Mammary epithelial cell (primary cell): ENCODE data around the gene ZNF516.

Source experiments
- EZH2 ChIP-seq: IDR thresholded peaks from 2 replicates; pipeline ENCODE4 v1.6.1; 2012; ENCODE audit warnings: low read length, inconsistent platforms, borderline replicate concordance
- TF ChIP-seq, protein P1 (sequence below), 2 donors: IDR thresholded peaks in 1 of 2; conservative IDR thresholded peaks in 1 of 2; 2 replicates each; pipeline ENCODE4 v1.5.1; 2011 to 2012; ENCODE audit warnings: inconsistent platforms in 2 of 2, low read length in 2 of 2, mild to moderate bottlenecking in 2 of 2, control low read depth in 1 of 2, low read depth in 1 of 2; ENCODE audit not compliant: insufficient read depth in 1 of 2; ENCODE audit errors: extremely low read depth in 1 of 2

DNA sequence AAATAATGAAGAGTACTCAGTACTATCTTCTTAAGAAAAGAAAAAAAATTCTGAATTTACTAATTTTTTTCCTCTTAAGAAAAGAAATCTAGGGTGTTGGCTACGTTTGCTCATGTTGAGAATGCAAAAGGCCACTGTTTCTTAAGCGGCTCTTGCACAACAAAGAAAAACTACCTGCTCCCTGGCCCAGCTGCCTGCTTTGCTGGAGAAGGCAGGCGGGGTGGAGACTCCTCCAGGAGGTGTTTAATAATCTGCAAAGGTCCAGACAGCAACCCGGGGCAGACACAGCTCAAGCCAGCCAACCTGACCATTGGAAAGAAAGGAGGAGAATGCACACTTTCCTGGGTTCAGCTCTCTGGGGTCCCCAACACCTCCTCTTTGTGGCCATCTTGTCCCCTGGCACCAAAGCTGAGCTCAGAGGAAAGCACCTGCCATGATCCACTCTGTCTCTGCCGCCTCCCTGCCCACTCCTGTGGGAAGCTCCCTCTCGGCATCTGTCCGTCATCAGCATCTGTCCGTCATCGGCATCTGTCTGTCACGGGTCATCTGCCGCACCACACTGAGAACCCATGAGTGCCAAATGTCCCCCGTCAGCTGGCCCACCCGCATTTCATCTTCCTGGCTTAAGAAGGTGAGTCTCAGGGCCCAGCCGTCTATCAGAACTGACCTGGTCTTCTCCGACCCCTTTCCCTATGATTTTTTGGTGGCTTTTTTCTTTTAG lies 11.9 kb downstream of the ZNF516 start:
- TF ChIP-seq, protein P1, sequence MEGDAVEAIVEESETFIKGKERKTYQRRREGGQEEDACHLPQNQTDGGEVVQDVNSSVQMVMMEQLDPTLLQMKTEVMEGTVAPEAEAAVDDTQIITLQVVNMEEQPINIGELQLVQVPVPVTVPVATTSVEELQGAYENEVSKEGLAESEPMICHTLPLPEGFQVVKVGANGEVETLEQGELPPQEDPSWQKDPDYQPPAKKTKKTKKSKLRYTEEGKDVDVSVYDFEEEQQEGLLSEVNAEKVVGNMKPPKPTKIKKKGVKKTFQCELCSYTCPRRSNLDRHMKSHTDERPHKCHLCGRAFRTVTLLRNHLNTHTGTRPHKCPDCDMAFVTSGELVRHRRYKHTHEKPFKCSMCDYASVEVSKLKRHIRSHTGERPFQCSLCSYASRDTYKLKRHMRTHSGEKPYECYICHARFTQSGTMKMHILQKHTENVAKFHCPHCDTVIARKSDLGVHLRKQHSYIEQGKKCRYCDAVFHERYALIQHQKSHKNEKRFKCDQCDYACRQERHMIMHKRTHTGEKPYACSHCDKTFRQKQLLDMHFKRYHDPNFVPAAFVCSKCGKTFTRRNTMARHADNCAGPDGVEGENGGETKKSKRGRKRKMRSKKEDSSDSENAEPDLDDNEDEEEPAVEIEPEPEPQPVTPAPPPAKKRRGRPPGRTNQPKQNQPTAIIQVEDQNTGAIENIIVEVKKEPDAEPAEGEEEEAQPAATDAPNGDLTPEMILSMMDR (conservative IDR thresholded peaks at IDR 0.05 in 1 of 2, IDR thresholded peaks at IDR 0.05 in 1 of 2; ENCODE audit: extremely low read depth in 1 of 2, insufficient read depth in 1 of 2, low read depth in 1 of 2, low read length in 2 of 2) = no peak
- no peak for TF ChIP-seq EZH2
